ENCODE results near the gene SESN3. TPM values are rescaled to one million over a fixed set of nuclear protein-coding genes. Genes with fewer than 3 reads are reported as not detected.
"Not testable (repeated sequence)": the region's sequence is repeated elsewhere in the genome, so short reads cannot be mapped to it uniquely, and the experiment has no call there.

The SESN3 gene
- total RNA-seq, 3 donors from 2014 or later, result 6.8 to 9.3 (median 7.3) TPM

DNA sequence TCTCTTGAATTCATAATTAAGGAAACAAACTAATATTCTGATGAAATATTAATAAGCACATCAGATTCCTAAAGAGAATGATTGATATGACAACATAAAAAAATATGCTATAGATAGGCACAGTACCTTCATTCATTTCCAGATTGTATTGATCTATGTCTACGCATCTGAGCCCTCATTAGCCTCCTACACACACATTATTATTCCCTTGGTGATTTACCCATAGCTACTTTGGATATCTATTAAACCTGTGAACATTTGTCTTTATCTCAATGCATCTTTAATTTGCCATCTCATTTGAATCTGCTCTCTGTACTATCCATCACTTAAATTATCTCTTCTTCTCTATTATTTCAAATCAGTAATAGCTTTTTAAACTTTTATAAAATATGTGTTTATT lies 18.4 kb downstream of the SESN3 start:
- no peaks in the 10 kb centered on the region for H3K27me3 Mint-ChIP-seq (ENCODE audit: low read depth)
- no peak for ATAC-seq

DNA sequence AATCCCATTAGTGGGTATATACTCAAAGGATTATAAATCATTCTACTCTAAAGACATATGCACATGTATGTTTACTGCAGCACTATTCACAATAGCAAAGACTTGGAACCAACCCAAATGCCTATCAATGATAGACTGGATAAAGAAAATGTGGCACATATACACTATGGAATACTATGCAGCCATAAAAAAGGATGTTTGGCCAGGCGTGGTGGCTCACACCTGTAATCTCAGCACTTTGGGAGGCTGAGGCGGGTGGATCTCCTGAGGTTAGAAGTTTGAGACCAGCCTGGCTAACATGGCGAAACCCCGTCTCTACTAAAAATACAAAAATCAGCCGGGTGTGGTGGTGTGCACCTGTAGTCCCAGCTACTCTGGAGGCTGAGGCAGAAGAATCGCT lies 21.5 kb downstream of the SESN3 start:
- not testable (repeated sequence) for H3K27me3 Mint-ChIP-seq (ENCODE audit: low read depth); ATAC-seq
- H3K4me1 Mint-ChIP-seq (ENCODE audit: low read depth), result peaks cover 33% of the 10 kb centered on the region

More for the DNA sequence above, 18.4 kb downstream of the SESN3 start:
- Mint-ChIP-seq H3K36me3 (ENCODE audit: insufficient read depth) (peaks cover 21% of the 10 kb centered on the region), H3K4me1 (ENCODE audit: low read depth) (peaks cover 25% of the 10 kb centered on the region), H3K4me3 (no peak overlapping the region), H3K9me3 (no peaks in the 10 kb centered on the region)
- no peak for DNase-seq

DNA sequence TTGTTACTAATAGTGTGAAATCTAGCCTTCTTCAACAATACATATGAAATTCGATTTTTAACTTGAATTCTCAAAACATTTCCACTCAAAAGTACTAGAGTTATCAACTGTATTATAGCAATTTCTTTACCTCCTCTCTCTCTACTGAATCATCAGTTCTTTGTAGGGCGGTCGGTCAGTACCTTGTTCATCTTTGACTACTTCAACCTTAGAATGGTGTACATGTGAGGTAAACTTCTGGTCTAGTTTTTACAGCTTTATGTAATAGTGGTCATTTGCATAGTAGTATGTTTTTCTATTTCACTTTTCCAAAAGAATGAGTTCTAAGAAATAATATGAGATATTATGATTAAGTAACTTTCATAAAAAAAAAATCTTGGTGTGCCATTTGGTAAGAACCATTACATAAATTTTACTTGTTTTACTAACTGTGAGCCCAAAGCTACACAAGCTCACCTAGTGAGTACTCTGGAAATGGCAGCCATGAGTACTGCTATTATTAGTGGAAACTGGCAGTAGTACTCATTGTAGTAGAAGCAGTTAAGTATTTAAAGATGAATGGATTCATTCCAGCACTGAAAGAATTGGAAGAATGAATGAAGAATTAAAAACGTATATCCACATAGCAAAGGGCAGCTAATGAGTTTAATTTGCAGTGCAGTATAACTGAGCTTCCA lies 30.1 kb downstream of the SESN3 start:
- peaks cover 10% of the 10 kb centered on the region for H3K36me3 Mint-ChIP-seq (ENCODE audit: insufficient read depth)
- peaks cover 59% of the 10 kb centered on the region for H3K4me1 Mint-ChIP-seq (ENCODE audit: low read depth)
- DNase-seq, result no peak
- peaks cover 4% of the 10 kb centered on the region for H3K9me3 Mint-ChIP-seq
- ATAC-seq, result no peak
- H3K27me3 Mint-ChIP-seq (ENCODE audit: low read depth), result no peaks in the 10 kb centered on the region
- H3K4me3 Mint-ChIP-seq, result no peak overlapping the region

More for the DNA sequence above, 21.5 kb downstream of the SESN3 start:
- not testable (repeated sequence) for DNase-seq, H3K4me3 Mint-ChIP-seq, H3K9me3 Mint-ChIP-seq
- peaks cover 22% of the 10 kb centered on the region for H3K36me3 Mint-ChIP-seq (ENCODE audit: insufficient read depth)

DNA sequence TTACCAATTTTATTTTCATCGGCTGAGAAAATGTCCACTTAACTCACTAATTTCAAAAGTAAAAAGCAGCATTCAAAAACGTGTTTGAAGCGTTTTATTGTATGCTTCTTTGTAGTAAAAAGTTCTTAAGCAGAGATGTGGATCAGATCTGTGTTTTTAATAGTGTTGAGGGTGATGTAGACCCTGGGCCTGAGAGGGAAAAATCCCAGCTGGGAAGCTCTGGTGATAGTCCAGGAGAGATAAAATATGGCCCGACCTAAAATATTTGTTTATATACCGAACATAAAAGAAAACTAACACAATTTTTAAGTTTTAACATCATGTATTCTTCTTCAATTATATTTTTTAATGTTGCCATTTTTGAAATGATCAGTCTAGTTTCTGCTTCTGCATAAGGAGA lies 35.2 kb downstream of the SESN3 start:
- peaks cover 8% of the 10 kb centered on the region for H3K36me3 Mint-ChIP-seq (ENCODE audit: insufficient read depth)
- ATAC-seq, result no peak
- no peak overlapping the region for H3K4me3 Mint-ChIP-seq
- peaks cover 36% of the 10 kb centered on the region for H3K4me1 Mint-ChIP-seq (ENCODE audit: low read depth)
- DNase-seq, result no peak
- no peaks in the 10 kb centered on the region for H3K9me3 Mint-ChIP-seq
- H3K27me3 Mint-ChIP-seq (ENCODE audit: low read depth), result no peaks in the 10 kb centered on the region

DNA sequence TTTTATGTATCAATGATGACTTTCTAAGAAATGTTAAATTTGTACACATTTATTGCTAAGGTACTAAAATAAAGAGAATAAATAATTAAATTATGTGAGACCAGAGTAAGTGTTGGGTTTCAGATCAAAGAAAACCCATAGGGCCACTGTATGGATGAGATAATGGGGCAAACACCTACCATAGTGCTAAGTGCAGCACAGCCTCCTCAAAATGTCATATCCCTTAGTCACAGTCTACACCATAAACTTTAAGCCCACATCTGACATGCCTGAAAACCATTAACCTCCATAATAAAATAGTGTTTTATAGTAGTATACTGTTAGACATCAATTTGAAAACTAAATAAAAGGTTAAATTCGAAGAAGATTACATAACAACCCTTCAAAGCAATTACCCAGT lies 37.5 kb downstream of the SESN3 start:
- no peak for DNase-seq
- Mint-ChIP-seq H3K4me3 (no peak overlapping the region), H3K36me3 (ENCODE audit: insufficient read depth) (peaks cover 25% of the 10 kb centered on the region), H3K4me1 (ENCODE audit: low read depth) (peaks cover 36% of the 10 kb centered on the region), H3K9me3 (no peaks in the 10 kb centered on the region), H3K27me3 (ENCODE audit: low read depth) (no peaks in the 10 kb centered on the region)
- ATAC-seq, result peak in 1 of 2 donors; percentile 51

DNA sequence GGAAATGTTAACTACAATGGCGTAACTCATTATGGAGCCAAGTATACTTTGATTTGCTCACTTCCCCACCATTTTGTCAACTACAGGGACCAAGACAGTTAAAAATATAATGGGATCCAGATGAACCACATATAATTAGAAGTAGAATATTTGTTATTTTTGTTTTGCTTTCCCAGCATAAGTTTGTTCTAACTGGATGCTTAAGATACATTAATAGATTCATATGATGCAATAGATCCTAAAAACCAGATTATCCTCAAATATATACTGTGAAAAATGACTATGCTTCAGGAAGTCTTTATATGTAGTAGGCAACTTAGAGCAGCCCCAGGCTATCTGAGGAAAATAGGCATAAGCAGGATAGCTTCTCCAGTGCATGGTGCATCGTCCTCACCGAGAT lies 38.3 kb downstream of the SESN3 start:
- H3K4me3 Mint-ChIP-seq, result no peak overlapping the region
- H3K4me1 Mint-ChIP-seq (ENCODE audit: low read depth), result peaks cover 37% of the 10 kb centered on the region
- no peaks in the 10 kb centered on the region for H3K9me3 Mint-ChIP-seq
- ATAC-seq, result no peak
- H3K36me3 Mint-ChIP-seq (ENCODE audit: insufficient read depth), result peaks cover 29% of the 10 kb centered on the region
- no peaks in the 10 kb centered on the region for H3K27me3 Mint-ChIP-seq (ENCODE audit: low read depth)
- no peak for DNase-seq

DNA sequence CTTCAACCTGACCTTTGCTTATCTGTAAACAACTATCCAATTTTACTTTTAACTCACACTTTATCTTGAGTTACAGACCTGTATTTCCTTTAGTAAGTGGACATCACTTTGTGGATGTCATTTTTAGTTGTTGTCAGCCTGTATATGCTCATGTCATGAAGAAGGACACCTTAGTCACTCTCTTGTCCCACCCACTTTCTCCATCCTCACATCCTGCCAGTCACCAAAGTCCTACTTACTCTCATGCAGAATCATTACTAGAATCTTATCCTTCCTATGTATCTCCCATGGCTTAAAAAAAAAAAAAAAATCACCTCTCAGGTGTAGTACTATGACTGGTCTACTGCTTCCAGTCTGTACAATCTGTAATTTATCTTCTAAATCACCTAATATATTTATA lies 43.3 kb downstream of the SESN3 start:
- Mint-ChIP-seq H3K36me3 (ENCODE audit: insufficient read depth) (peaks cover 39% of the 10 kb centered on the region), H3K4me1 (ENCODE audit: low read depth) (peaks cover 20% of the 10 kb centered on the region), H3K9me3 (no peaks in the 10 kb centered on the region), H3K4me3 (no peak overlapping the region), H3K27me3 (ENCODE audit: low read depth) (no peaks in the 10 kb centered on the region)
- ATAC-seq (no peak), DNase-seq (no peak)

DNA sequence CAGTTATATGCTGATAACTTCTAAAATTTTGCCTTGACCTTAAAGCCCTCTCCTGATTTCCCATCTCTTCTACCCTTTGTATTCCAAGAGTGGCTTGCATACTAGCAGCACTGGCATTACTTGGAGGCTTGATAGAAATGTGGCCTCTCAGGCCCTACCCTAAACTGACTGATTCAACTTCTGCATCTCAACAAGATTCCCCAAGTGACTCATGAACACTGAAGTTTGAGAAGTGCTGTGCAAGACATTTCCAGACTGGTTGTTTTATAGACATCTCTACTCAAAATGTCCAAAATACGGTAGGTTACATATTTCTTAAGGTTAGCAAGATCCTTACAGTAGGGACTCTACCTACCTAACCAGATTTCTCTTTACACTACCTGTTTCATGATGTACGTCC lies 48.6 kb downstream of the SESN3 start:
- ATAC-seq (peak; percentile 40 to 56), DNase-seq (no peak)
- Mint-ChIP-seq H3K27me3 (ENCODE audit: low read depth) (no peaks in the 10 kb centered on the region), H3K36me3 (ENCODE audit: insufficient read depth) (peaks cover 26% of the 10 kb centered on the region), H3K4me1 (ENCODE audit: low read depth) (peaks cover 15% of the 10 kb centered on the region), H3K4me3 (no peak overlapping the region), H3K9me3 (no peaks in the 10 kb centered on the region)

DNA sequence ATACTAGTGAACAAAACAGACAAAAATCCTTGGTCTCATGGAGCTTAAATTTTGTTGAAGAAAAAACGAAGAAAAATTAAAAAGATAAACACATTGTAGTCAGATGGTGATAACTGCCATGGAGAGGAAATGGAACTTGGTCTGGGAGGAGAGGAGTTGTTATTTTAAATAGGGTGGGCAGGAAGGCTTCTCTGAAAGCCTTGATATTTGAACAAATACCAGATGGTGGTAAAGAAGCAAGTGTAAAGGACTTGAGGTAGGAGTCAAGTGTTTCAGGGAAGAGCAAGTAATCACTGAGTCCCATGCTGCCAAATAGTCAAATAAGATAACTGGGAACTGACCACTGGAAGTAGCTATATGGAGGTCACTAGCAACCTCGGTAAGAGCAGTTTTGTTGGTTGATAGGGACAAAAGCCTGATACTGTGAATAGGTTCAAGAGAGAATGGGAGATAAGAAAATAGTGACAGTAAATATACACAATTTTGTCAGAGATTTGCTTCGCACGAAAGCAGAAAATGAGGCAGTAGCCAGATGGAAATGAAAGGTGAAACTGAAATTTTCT lies 55.1 kb downstream of the SESN3 start:
- DNase-seq (no peak), ATAC-seq (no peak)
- Mint-ChIP-seq H3K9me3 (no peaks in the 10 kb centered on the region), H3K36me3 (ENCODE audit: insufficient read depth) (peaks cover 24% of the 10 kb centered on the region), H3K27me3 (ENCODE audit: low read depth) (no peaks in the 10 kb centered on the region), H3K4me1 (ENCODE audit: low read depth) (peaks cover 1% of the 10 kb centered on the region), H3K4me3 (no peak overlapping the region)

DNA sequence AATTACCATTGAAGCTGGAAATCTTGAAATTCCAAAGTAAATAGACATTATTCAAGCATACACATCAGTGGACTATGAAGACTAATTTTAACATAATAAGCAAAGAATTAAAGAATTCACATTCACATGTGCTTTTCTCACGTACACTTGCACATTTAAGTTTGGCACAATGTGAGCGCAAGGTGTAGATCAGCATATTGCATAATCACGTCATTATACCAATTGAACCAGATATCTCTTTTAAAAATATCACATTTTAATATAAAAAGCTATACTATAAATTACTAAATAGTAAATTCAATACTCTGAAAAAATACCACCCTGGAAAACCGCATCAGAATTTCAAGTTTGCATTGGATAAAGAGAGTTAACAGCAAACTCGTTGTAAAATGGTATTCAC lies 60.7 kb downstream of the SESN3 start:
- Mint-ChIP-seq H3K4me3 (no peak overlapping the region), H3K4me1 (ENCODE audit: low read depth) (no peaks in the 10 kb centered on the region), H3K27me3 (ENCODE audit: low read depth) (no peaks in the 10 kb centered on the region), H3K9me3 (no peaks in the 10 kb centered on the region), H3K36me3 (ENCODE audit: insufficient read depth) (peaks cover 9% of the 10 kb centered on the region)
- ATAC-seq (no peak), DNase-seq (no peak)

DNA sequence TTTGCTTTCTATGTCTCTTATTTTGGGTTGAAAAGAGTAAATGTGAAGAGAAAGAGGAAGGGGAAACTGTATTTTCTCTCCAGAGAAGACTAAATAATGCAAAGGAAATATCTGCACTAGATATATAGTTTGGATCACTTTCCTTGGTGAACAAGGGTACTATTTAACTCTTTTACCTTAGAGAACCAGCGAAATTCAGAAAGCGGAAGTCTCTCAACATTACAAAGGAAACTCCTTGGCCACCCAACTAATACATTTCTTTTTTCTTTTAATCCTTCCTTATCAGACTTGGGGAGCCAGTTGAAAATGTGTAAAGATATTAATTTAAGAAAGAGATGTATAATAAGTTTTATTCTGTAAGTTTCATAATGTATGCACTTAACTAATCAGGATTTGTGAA lies 64.2 kb downstream of the SESN3 start:
- Mint-ChIP-seq H3K36me3 (ENCODE audit: insufficient read depth) (peaks cover 8% of the 10 kb centered on the region), H3K9me3 (no peaks in the 10 kb centered on the region), H3K4me1 (ENCODE audit: low read depth) (peaks cover 15% of the 10 kb centered on the region), H3K27me3 (ENCODE audit: low read depth) (no peaks in the 10 kb centered on the region), H3K4me3 (no peak overlapping the region)
- DNase-seq (no peak), ATAC-seq (no peak)

DNA sequence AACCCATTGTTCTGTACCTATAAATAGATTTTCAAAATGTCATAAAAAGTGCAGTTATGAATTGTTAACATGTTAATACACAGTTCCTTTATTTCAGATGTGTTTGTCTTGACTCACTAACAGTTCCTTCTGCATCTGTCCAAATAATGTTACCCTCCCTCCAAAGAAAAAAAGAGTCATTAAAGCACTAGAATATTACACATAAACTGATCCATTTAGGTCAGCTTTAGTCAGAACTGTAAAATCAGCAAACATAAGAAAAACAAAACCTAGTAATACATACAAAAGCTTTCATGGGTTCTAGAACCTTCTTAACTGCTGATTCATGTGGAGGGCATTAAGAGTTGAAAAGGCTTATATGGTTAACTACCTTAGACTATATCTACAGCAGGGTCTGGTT lies 65.4 kb downstream of the SESN3 start:
- Mint-ChIP-seq H3K9me3 (no peaks in the 10 kb centered on the region), H3K36me3 (ENCODE audit: insufficient read depth) (peaks cover 12% of the 10 kb centered on the region), H3K4me1 (ENCODE audit: low read depth) (peaks cover 15% of the 10 kb centered on the region), H3K27me3 (ENCODE audit: low read depth) (no peaks in the 10 kb centered on the region), H3K4me3 (no peak overlapping the region)
- DNase-seq (no peak), ATAC-seq (no peak)

DNA sequence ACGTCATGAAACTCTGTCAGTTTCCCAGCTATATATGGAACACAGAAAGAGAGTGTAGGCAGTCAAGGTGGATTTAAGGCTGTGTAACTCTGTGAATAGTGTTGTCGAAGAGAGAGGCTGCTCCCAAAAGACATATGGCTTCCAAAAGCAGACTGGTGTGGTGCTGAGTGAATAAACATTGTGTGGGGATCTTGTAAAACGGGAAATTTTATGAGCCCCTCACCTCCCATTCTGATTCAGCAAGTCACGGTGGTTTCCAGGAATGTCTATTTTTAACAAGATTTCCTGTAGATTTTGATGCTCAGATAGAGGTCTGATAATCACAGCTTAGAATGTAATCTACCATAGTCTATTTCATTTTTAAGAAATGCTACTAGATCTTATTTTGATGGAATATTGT lies 67.9 kb downstream of the SESN3 start:
- Mint-ChIP-seq H3K27me3 (ENCODE audit: low read depth) (no peaks in the 10 kb centered on the region), H3K36me3 (ENCODE audit: insufficient read depth) (peaks cover 13% of the 10 kb centered on the region), H3K9me3 (no peaks in the 10 kb centered on the region), H3K4me1 (ENCODE audit: low read depth) (peaks cover 19% of the 10 kb centered on the region), H3K4me3 (no peak overlapping the region)
- ATAC-seq (peak in 1 of 2 donors; percentile 28), DNase-seq (no peak)

DNA sequence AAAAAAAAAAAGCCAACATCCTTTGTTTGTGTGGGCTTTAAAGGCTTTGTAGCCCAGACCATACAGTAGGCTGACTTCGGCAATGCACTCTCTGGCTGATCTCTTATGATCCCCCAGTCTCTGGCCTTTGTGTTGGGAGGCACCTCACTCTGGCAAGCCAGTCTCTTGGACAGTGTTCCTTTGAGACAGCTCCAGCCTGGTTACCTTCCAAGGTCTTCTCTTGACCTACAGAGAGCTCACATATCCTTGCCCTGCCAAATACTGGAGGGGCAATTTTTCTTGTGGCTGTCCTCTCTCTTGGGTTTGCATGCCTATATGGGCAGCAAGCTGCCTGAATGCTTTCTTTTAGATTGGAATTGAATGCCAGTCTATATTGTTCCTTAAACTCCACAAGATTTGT lies 69.8 kb downstream of the SESN3 start:
- Mint-ChIP-seq H3K27me3 (ENCODE audit: low read depth) (no peaks in the 10 kb centered on the region), H3K36me3 (ENCODE audit: insufficient read depth) (peaks cover 10% of the 10 kb centered on the region), H3K9me3 (no peaks in the 10 kb centered on the region), H3K4me1 (ENCODE audit: low read depth) (peaks cover 31% of the 10 kb centered on the region), H3K4me3 (no peak overlapping the region)
- DNase-seq, result no peak
- ATAC-seq, result no peak

DNA sequence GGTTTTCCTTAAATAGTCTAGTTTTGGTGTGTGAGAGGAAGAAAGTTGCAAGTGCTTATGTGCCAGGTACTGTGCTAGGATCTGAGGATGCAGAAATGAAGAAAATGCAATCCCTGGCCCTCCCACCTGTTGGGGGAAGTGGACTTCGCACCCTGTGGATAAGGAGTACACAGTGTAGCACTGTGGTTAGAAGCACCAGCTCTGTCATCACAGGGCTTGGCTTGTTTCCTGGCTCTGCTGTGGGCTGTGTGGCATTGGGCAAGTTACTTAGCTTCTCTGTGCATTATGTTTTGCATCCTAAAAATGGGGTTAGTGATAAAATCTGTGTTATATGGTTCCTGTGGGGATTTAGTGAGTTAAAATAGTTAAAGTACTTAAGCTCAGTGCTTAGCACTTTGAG lies 73.2 kb downstream of the SESN3 start:
- Mint-ChIP-seq H3K9me3 (no peaks in the 10 kb centered on the region), H3K27me3 (ENCODE audit: low read depth) (no peaks in the 10 kb centered on the region), H3K4me3 (no peak overlapping the region), H3K4me1 (ENCODE audit: low read depth) (peaks cover 38% of the 10 kb centered on the region), H3K36me3 (ENCODE audit: insufficient read depth) (peaks cover 10% of the 10 kb centered on the region)
- ATAC-seq (no peak), DNase-seq (no peak)

Data from activated T-cell treated with anti-CD3 and anti-CD28 coated beads, Interleukin-2, amount 50 U/mL, for 4 hours (primary cell).